Limb (tissue), 2 donors: ENCODE results near the gene DTNBP1.
A peak's percentile ranks its signal among the peaks of the same experiment; 100 is the strongest.

Experiments used
- DNase-seq, 2 donors: peaks; one replicate each; pipeline ENCODE4 v3.0.0-alpha.2; 2016; ENCODE audit errors: extremely low spot score in 2 of 2

The DTNBP1 gene

DNA sequence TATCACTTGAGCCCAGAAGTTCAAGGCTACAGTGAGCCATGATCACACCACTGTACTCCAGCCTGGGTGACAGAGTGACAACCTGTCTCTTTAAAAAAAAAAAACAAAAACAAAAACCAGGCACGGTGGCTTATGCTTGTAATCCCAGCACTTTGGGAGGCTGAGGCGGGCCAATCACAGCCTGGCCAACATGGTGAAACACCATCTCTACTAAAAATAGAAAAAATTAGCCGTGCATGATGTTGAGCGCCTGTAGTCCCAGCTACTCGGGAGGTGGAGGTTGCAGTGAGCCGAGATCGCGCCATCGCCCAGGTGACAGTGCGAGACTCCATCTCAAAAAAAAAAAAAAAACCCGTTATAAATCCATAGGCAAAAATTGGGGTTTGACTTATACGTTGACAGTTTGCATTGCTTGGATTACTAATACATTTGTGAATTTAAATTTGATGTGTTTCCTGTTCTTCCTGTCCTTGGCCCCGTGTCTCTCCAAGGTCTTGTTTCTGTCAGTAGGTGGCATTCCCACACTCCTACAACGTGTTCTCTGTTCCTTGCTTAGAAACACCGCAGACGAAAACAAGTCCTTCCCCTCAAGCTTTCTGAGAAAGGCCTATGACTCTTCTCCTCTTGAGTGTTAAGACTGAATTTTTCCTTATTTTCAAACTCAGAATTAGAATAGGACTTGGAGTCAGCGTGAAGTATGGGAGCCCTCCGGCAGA is 147.0 kb downstream of the DTNBP1 start:
- DNase-seq = no peak

DNA sequence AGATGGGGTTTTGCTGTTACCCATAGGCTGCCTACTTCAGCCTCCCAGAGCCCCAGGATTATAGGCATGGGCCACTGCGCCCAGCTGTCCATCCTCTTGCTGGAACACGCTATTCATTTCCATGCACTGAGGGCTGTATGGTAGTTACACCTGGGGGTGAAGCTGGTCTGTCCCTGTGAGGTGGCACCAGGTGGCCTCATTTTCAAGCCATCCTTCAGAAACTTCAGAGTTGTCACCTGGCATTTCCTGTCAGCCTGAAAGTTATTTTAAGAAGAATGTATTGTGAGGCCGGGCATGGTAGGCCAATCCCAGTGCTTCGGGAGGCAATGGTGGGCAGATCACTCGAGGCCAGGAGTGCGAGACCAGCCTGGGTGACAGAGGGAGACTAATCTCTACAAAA is 147.6 kb downstream of the DTNBP1 start:
- no peak for DNase-seq

DNA sequence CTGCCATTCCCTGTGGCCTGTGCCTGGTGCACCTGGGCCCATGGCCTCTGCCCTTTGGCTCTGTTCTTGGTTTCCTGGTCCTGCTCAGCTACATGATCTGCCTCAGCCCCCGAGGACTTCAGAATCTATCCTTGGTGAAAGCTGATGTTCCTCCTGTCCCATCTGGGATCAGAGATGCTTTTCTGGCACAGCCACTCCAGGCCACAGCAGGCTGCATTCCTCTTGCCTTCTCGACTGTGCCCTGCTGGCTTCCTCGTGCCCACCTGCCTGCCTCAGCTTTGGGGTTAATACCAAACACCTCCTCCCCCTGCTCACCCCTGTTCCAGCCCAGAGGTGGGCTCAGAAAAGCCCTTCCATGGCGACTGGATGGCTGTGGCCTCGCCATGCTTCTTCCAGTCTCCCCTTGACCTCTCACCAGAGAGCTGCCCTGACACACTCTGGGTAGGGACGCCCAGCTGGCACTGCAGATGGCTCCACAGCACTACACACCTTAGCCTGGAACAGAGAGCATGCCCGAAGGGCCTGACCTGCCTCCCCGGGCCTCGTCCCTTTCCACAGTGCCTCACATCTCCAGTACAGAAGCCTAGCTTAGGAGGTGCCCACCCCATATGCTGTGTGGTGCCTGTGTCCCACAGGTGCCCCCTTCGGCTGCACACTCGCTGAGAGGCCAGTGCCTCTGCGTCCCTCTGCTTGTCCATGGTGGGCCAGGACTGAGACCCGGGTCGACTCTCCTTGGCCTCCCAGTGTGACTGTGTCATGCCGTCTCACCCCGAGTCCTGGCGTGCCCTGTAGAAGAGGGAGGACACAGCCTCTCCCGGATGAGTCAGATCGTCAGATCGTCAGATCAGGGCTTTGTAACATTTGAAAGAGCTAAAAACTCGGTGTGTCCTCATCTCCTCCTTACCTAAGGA is 148.8 kb downstream of the DTNBP1 start:
- no peak for DNase-seq

DNA sequence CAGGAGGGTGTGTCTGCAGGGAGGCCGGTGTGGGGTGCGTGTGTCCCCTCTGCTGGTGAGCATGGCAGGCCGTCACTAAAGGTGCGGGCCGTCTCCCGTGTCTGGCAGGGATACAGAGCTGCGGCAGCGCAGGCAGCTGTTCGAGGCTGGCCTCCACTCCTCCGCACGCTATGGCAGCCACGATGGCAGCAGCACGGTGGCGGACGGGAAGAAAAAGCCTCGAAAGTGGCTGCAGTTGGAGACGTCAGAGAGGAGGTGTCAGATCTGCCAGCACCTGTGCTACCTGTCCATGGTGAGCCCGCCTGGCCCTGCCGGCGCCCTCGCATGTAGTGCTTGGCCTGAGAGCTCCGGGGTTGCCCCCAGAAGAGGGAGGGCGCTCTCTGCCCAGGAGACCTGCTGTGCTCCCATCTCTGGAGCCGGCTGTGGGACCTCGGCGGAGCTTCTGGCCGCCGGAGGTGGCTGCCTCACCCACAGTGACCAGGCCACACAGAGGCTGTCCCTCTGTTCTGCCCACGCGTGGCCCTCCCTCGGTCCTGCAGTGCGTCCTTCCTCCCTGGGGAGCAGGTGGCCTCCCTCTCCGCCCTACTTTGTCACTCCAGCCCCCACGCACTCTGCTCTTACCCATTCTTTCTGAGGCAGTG is 149.6 kb downstream of the DTNBP1 start:
- no peak for DNase-seq

DNA sequence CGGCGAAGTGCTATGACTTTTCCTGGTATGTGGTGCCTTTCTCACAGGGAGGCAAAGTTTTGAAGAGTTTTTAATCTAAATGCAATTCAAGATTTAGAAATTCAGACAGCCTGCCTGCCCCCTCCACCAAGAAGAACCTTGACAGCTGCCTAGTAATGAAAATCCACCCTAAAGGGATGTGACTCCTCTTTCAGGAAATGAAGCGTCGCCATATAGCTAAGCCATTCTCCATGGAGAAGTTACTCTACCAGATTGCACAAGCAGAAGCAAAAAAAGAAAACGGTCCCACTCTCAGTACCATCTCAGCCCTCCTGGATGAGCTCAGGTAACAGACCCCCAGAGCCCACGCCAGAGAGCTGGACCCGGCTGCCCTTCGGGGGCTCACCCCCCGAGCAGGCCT is 150.1 kb downstream of the DTNBP1 start:
- DNase-seq = no peak

DNA sequence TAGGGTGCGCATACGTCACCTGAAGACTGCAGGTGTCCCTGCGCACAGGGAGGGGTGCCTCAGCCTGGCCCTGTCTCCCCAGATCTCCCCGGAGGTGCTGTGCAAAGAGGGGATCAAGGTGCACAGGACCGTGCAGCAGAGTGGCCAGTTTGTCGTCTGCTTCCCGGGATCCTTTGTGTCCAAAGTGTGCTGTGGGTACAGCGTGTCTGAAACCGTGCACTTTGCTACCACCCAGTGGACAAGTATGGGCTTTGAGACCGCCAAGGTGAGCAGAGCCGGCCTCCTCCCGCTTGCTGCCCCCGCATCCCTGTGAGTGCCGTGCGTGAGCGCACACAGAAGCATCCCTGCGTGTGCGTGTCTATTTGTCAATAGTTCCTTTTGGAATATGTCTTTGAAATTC is 150.7 kb downstream of the DTNBP1 start:
- no peak for DNase-seq

DNA sequence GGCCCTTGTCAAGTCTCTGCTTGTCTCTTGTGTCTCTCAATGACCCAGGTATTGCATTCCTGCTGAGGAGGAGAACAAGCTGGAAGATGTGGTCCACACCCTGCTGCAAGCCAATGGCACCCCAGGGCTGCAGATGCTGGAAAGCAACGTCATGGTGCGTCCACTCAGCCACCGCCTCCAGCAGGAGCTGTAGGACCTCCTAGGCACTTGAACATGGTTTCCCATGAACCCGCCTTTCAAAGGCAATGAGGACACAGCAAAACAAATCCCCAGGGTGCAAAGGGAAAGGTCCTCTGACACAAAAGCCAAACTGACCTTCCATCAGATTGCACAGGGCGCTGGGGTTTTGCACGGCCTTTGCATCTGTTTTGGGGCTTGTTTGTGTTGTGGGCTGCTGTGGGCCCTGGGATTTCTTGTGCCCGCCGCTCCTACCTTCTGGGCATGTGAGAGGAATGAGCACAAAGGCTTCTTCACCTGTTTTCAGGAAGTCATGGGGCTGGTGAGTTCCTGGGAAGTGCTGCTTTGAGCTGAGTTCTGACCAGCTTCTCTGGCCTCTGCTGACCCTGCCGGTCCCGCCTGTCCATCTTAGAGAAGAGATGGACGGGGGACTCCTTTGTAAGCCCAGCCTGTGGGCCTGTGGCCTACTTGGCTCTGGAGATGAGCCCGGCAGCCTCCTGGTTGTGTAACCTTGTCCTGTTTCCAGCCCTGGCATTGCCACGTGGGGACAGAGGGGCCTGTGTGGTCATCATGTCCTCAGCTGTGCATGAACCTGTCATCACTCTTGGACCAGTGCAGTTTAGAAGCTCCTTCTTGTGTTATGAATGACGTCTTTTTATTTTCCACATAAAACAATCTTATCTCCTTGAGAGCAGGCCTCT is 151.3 kb downstream of the DTNBP1 start:
- no peak for DNase-seq

DNA sequence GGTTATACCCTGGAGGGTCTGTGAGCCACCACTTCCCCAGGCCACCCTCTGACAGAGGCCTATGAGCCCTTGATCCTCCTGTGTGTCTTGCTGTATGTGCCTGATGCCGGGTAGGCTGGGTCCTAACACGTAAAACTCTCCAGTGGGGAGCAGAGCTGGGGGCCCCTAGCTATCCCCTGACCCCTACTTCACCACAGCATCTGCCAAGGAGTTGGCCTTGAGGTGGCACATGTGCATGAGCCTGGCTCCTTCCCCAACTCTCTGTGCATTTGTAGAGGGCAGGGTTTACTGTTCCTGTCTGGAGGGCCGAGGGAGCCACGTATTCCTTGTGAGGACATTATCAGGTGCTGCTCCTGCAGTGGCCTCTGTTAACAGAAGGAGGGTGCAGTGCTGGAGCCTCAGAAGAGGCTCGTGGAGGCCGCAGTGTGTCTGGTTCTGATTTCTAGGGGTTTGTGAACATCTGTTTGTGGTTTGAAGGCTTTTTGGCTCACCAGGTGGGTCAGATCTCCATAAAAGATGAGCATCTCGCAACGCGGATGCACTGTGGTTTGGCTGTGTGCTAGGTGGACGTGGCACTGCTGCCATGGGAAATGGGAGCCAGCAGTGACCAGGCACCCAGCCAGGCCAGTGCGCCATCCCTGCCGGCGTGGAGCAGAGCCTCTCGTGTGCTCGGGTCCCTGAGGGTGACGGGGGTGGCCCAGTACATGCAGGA is 152.1 kb downstream of the DTNBP1 start:
- DNase-seq = no peak

DNA sequence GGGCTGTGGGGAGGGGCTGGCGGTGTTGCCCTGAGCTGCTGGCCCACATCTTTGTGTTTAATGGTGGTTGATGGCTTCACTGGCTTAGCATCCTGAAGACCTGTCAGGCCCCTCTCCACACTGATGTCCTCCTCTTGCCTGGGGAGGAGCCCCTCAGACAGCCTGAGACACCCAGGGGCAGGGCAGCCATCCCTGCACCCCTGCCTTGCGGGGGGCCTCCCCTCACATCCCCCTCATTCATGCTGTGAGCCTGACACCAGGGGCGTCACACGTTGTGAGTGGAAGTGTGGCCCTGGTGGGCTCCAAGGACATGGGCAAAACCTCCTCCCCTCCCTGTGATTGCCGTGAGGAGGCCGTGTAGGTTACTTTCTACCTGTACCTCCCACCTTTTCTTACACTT is 152.7 kb downstream of the DTNBP1 start:
- DNase-seq = no peak

DNA sequence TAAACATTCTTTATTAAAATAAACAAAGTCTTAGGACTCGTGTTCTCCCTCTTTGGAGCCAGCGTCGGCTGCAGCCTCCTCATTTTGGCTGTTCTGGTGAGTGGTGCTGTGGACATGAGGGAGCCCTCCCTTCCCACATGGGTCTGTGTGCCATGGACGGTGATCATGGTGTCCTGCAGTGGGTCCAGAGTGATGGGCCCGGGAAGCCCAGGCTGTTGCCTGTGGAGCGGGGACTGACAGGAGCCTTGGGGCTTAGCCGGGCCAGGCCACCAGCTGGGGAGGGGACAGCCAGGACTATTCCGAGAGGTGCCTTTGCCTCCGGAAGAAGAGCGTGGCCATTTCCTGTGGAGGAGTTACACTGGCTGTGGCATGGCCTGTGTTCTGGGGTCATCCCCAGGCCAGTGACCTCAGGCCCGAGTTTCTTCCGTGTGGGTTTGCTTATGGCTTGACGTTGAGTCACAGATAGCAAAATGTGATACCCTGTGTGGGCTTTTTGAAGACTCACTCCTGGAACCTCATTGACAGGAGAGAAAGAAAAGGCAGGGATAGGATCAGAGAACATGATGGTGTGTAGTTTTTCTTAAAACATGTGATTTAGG is 153.4 kb downstream of the DTNBP1 start:
- DNase-seq = no peak

DNA sequence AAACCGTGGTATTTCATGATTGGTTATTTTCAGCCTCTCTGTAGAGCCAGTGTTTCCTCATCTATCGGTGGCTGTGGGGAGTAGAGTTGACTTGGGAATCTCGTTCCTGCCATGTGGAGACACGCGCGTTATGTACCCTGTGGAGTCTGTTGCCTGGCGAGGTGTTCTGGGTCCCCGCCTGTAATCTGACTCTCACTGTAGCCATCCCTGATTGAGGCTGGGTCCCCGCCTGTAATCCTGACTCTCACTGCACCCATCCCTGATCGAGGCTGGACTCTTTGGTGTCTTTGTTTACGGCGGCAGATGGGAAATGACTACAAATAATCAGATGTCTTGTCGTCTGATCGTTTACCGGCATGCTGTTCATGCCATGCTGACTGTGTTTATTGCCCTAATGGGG is 153.9 kb downstream of the DTNBP1 start:
- no peak for DNase-seq

DNA sequence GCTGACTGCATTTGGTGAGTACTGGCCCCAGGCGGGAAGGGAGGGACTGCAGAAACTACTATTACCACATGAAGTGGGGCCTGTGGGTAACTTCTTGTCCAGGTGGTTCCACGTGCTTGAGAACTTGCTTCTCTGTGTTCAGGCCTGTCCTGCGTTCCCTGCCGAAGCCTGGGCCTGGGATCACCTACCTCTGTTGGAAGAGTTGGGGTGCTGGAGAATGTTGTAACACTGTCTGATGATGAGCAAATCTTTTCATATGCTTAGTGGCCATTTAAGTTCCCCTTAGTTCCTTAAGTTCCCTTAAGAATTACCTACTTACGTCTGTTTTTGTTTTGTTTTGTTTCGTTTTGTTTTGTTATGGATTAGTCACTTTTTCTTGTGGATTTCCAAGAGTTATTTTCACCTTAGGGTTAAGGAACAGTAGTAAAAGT is 154.4 kb downstream of the DTNBP1 start:
- DNase-seq = no peak

DNA sequence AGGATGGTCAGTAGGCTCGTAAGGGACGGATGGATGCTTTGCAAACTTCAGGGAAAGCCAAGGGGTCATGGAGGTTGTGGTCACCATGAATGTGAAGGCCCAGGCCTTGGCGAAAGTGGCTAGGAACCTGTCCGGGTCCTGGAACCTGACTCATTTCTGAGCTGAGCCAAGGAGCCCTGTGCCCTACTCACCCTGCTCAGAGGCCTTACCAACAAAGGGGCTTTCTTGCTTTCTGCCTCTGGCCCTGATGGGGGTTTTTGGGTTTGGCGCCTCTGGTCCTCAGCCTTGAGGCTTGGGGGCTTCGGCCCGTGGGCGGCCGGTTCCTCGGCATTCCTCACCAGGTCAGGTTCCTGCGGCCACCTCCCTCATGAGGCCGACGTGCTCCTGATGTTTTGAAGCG is 155.1 kb downstream of the DTNBP1 start:
- no peak for DNase-seq

DNA sequence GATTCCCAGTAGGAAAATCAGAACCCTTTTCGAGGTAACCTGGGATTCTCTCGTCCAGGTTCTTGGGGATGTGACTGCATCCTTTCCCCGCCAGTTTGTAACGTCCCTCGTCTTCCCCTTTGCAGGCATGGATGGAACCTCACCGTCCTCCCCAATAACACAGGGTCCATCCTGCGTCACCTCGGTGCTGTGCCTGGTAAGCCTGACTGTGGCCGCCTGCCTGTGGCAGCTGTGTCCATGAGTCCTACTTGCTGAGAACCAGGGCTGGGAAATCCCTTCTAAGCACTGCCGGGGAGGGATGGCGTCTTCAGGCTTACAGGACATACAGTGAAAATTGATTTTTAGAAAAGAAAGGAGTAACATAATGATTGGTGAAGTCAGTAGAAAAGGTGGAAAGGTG is 155.6 kb downstream of the DTNBP1 start:
- DNase-seq = no peak

DNA sequence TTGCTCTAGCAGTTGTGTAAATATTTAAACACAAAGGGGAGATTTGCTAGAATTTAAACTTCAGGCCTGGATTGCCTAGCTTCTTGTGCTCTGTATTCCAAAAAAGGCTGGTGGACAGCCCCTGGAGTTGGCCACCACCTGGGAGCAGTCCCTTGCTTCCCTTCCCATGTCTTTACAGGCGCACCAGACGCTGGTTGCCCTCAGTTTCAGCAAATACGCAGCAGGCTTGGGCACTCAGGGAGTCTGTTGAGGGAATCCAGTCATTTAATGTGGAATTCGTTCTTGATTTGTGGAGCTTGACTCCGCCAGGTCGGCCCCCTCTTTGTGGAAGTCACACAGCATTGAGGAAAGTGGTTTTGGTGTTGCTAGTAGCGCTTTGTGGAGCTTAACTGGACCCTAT is 156.8 kb downstream of the DTNBP1 start:
- no peak for DNase-seq

DNA sequence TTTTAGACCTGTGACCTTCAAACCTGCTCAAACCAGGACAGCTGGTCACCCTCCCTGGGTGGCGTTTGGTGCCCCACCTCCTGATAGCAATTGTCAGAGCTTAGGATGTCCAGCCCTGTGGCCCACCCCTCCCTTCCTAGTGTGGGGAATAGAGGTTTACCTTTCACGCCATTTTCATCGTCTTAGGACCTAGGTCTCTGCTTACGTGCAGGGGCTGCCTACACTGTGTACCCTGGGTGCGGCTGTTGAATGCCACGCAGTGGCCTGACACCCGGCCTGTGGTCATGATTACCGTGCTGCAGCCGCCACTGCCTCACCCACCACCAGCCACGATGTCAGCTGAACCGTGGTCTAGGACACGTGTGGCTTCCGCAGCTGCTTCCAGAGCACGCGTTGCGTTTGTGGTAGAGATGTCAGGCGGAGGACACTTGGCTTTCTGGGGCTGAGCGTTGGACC is 157.3 kb downstream of the DTNBP1 start:
- DNase-seq = no peak

DNA sequence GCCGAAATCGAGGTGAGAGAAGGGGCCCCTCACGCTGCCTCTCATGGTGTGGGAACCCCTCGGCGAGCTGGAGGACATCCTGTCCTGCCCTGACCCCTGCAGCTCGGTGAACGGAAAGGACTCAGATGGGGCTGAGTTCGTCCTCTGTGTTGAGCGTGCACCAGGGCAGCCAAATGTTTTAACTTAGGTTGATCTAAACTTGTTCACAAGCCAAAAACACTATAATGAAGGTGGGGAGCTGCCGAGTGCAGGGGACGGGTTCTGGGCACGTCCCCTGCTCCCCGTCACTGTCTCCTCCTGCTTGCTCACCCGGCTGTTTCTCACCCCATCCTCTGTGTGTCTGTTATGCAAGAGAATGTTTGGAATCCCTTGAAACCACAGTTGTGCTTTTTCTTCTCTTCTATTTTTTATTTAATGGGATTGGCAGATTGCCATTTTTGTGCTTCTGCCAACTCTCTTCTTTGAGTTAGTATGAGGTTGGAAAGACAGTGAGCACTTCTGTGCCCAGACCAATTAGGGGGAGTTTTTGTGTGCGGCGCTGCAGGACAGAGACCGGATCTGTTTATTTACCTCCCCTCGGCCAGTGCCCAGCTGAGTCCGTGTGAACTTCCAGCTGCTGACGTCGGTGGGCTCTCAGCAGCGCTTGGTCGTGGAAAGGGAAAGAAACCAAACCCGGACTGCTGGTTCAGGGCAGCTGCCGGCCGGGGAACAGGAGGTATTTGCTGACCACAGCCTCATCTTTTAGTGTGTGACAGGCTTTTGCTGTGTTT is 158.1 kb downstream of the DTNBP1 start:
- peak; percentile 77 to 89 for DNase-seq

DNA sequence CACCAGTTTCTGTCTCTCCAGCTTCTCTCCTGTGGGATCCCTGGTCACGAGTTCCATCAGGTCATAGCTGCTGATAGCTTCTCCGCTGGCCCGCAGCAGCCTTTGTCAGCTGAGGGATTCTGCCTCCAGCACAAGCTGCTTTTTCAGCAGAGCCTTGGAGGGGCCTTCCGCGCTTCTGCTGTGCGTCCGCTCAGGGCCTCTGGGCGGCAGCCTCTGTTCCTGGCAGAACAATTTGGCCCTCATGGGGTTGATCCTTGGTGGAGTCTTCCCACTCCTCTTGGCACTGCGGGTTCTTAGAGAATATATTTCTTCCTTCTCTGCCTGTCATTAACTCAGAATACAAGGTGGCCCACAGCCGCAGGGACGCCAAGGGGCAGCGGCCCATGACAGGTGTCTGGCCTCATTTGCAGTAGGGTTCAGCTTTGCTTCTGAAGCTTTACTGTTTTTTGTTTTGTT is 158.8 kb downstream of the DTNBP1 start:
- DNase-seq = peak in 1 of 2 donors; percentile 56

DNA sequence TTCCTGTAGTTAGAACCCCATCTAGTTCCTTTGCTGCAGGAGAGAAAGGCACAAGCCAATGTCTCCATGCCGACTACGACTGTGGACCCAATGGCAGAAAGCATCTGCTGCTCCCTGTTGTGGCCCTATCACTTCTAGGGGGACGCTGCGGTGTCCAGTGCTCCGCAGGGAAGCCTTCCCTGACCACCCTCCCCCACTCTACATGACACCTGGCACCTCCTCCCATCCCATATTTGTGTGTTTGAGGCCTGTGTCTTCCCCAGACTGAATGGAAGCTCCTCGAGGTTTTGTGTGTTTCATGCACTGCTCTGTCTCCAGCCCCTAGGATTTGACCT is 159.5 kb downstream of the DTNBP1 start:
- no peak for DNase-seq
